PC-3 (cell line): ENCODE measurements around the gene OR5AR1.

ENCODE experiments used
- CTCF ChIP-seq: fragments of 300-600 bp; sonication (generic); conservative IDR thresholded peaks from 2 replicates; pipeline ENCODE4 v1.5.1; 2017; ENCODE audit warnings: antibody characterized with exemption, low read depth, mild to moderate bottlenecking, low read length
- EZH2 ChIP-seq: fragments of 300-600 bp; sonication (generic); IDR thresholded peaks from one replicate; pipeline ENCODE4 v1.6.1; 2017; ENCODE audit warnings: antibody characterized with exemption, mild to moderate bottlenecking, low read length; ENCODE audit not compliant: unreplicated experiment
- EZH2phosphoT487 ChIP-seq: fragments of 300-600 bp; sonication (generic); IDR thresholded peaks from 2 replicates; pipeline ENCODE4 v1.6.1; 2018; ENCODE audit warnings: mild to moderate bottlenecking, antibody characterized with exemption, low read length, borderline replicate concordance

- TF ChIP-seq EZH2 (no peak), CTCF (no peak), EZH2phosphoT487 (no peak)
Measured at GRCh38 chr11:56698795-56699194, 35.3 kb downstream of the OR5AR1 start, which contains the start of gene OR9G1.
